Caco-2 (cell line): ENCODE measurements around the gene GIMAP1. TPM values are rescaled to one million over a fixed set of nuclear protein-coding genes. Genes with fewer than 3 reads are reported as not detected.
"Not testable (repeated sequence)": the region's sequence is repeated elsewhere in the genome, so short reads cannot be mapped to it uniquely, and the experiment has no call there.

ENCODE experiments used
- BruUV-seq: library from RNA; stranded (reverse); fragments of 400-500 nt; replicated peaks from 2 replicates; lab custom pipeline; 2021; lab: Mats Ljungman, UMichigan
- CTCF ChIA-PET: fragments of 300-600 bp; sonication (Branson Sonifier 250); formaldehyde crosslinking; loops from one replicate; lab custom pipeline; 2022; ENCODE audit warnings: antibody characterized with exemption; lab: Charles Lee
- POLR2A ChIA-PET: fragments of 300-600 bp; sonication (Branson Sonifier 250); formaldehyde crosslinking; loops from one replicate; lab custom pipeline; 2022; ENCODE audit warnings: antibody characterized with exemption; lab: Charles Lee
- DNase-seq, 2 experiments: peaks; one replicate each; pipeline versions ENCODE4 v3.0.0 to v3.0.0-alpha.2; 2020 to 2022
- H3K27me3 ChIP-seq: replicated peaks from 2 replicates; pipeline ENCODE4 v1.6.0; 2011; ENCODE audit warnings: low read length; ENCODE audit not compliant: control insufficient read depth, insufficient read depth
- H3K36me3 ChIP-seq: 2 replicates; pipeline ENCODE4 v1.5.1; 2011; ENCODE audit warnings: low read length; ENCODE audit not compliant: control insufficient read depth, insufficient read depth
- H3K4me1 ChIP-seq: fragments of 250-450 bp; sonication (Bioruptor Pico); 2 replicates; pipeline ENCODE4 v1.5.1; 2020; ENCODE audit warnings: mild to moderate bottlenecking
- H3K4me3 ChIP-seq: 2 replicates; pipeline ENCODE4 v1.5.1; 2011; ENCODE audit warnings: low read depth, mild to moderate bottlenecking, control low read depth, low read length
- H3K9me3 ChIP-seq: fragments of 250-450 bp; sonication (Bioruptor Pico); 2 replicates; pipeline ENCODE4 v1.5.1; 2020; ENCODE audit warnings: mild to moderate bottlenecking, moderate library complexity
- H3K27ac Mint-ChIP-seq: one replicate; pipeline ENCODE4 v1.8.0; 2022; ENCODE audit warnings: mixed read lengths; ENCODE audit not compliant: unreplicated experiment
- H3K27me3 Mint-ChIP-seq: one replicate; pipeline ENCODE4 v1.8.0; 2022; ENCODE audit warnings: mixed read lengths; ENCODE audit not compliant: insufficient read depth, unreplicated experiment
- H3K36me3 Mint-ChIP-seq: one replicate; pipeline ENCODE4 v1.8.0; 2022; ENCODE audit warnings: mild to moderate bottlenecking, mixed read lengths; ENCODE audit not compliant: insufficient read depth, unreplicated experiment
- H3K4me1 Mint-ChIP-seq: one replicate; pipeline ENCODE4 v1.8.0; 2022; ENCODE audit warnings: low read depth, mixed read lengths; ENCODE audit not compliant: unreplicated experiment
- H3K4me3 Mint-ChIP-seq: one replicate; pipeline ENCODE4 v1.8.0; 2022; ENCODE audit warnings: mild to moderate bottlenecking, moderate library complexity, mixed read lengths; ENCODE audit not compliant: unreplicated experiment
- H3K9me3 Mint-ChIP-seq: one replicate; pipeline ENCODE4 v1.8.0; 2022; ENCODE audit warnings: mixed read lengths; ENCODE audit not compliant: unreplicated experiment
- CTCF ChIP-seq, 2 experiments: fragments of 200-600 bp in 1 of 2; IDR thresholded peaks; 1 replicate in 1 of 2; 2 replicates in 1 of 2; pipeline versions ENCODE4 v1.5.1 to v1.8.0; 2011 to 2022; ENCODE audit warnings: antibody characterized with exemption in 1 of 2, control low read depth in 1 of 2, inconsistent platforms in 1 of 2, low read depth in 1 of 2, low read length in 1 of 2, mild to moderate bottlenecking in 1 of 2, moderate library complexity in 1 of 2; ENCODE audit not compliant: insufficient read depth in 1 of 2, severe bottlenecking in 1 of 2, unreplicated experiment in 1 of 2
- intact Hi-C: fragments of 100-400 bp; cut with micrococcal nuclease; formaldehyde crosslinking; loops from one replicate; pipeline ENCODE4 v1.10.0; 2022; ENCODE audit not compliant: unreplicated experiment
- total RNA-seq: library from RNA; stranded (reverse); gene quantifications from 2 replicates; pipeline ENCODE4 v1.2.3, GENCODE V29; 2022

Gene GIMAP1
- total RNA-seq, 1 experiment from 2014 or later, result not detected

GRCh38 chr7:150675714-150676113, 40.7 kb upstream of the GIMAP1 start:
- H3K9me3 ChIP-seq, result no peaks in the 10 kb centered on the region
- no peak for DNase-seq
- no peaks in the 10 kb centered on the region for H3K36me3 Mint-ChIP-seq
- no peaks in the 10 kb centered on the region for H3K36me3 ChIP-seq
- TF ChIP-seq CTCF (IDR thresholded peaks at IDR 0.05; ENCODE audit: insufficient read depth in 1 of 2, low read depth in 1 of 2, low read length in 1 of 2, severe bottlenecking in 1 of 2, unreplicated experiment in 1 of 2), result no peak
- POLR2A ChIA-PET, result no interaction called here
- no peak overlapping the region for H3K4me3 Mint-ChIP-seq
- no TSS peak for BruUV-seq
- H3K4me3 ChIP-seq, result no peak overlapping the region
- H3K4me1 ChIP-seq, result no peaks in the 10 kb centered on the region
- H3K27me3 ChIP-seq, result no peaks in the 10 kb centered on the region
- intact Hi-C loops, result no loop called here
- H3K27me3 Mint-ChIP-seq, result peaks cover 5% of the 10 kb centered on the region
- H3K27ac Mint-ChIP-seq, result no peak overlapping the region
- no peaks in the 10 kb centered on the region for H3K4me1 Mint-ChIP-seq
- H3K9me3 Mint-ChIP-seq, result peaks cover 9% of the 10 kb centered on the region
- CTCF ChIA-PET, result no interaction called here

GRCh38 chr7:150676276-150676675, 40.1 kb upstream of the GIMAP1 start:
- H3K27ac Mint-ChIP-seq, intact Hi-C loops, H3K4me1 Mint-ChIP-seq, H3K27me3 Mint-ChIP-seq, H3K36me3 Mint-ChIP-seq, DNase-seq, H3K9me3 Mint-ChIP-seq, POLR2A ChIA-PET, H3K9me3 ChIP-seq, H3K4me3 Mint-ChIP-seq, H3K4me1 ChIP-seq, BruUV-seq, CTCF ChIA-PET, H3K4me3 ChIP-seq, H3K27me3 ChIP-seq, H3K36me3 ChIP-seq: not testable (repeated sequence)

- H3K9me3 ChIP-seq, H3K36me3 Mint-ChIP-seq, POLR2A ChIA-PET, H3K36me3 ChIP-seq, H3K27ac Mint-ChIP-seq, H3K4me3 ChIP-seq, H3K4me1 ChIP-seq, intact Hi-C loops, H3K27me3 Mint-ChIP-seq, BruUV-seq, CTCF ChIA-PET, H3K9me3 Mint-ChIP-seq, H3K27me3 ChIP-seq, DNase-seq, H3K4me3 Mint-ChIP-seq, H3K4me1 Mint-ChIP-seq: not testable (repeated sequence)
Observed at GRCh38 chr7:150676854-150677253, 39.6 kb upstream of the GIMAP1 start.

- H3K27me3 ChIP-seq, H3K36me3 ChIP-seq, intact Hi-C loops, POLR2A ChIA-PET, H3K27ac Mint-ChIP-seq, H3K4me3 ChIP-seq, H3K9me3 Mint-ChIP-seq, CTCF ChIA-PET, H3K4me1 ChIP-seq, H3K9me3 ChIP-seq, BruUV-seq, DNase-seq, H3K27me3 Mint-ChIP-seq, H3K4me1 Mint-ChIP-seq, H3K4me3 Mint-ChIP-seq, H3K36me3 Mint-ChIP-seq: not testable (repeated sequence)
Observed at GRCh38 chr7:150678601-150679000, 37.8 kb upstream of the GIMAP1 start.

GRCh38 chr7:150680364-150680763, 36.0 kb upstream of the GIMAP1 start:
- H3K9me3 Mint-ChIP-seq, result not testable (repeated sequence)

More at GRCh38 chr7:150680364-150680763, 36.0 kb upstream of the GIMAP1 start:
- H3K9me3 ChIP-seq, H3K36me3 Mint-ChIP-seq, DNase-seq, H3K4me1 ChIP-seq, H3K4me1 Mint-ChIP-seq, H3K27ac Mint-ChIP-seq, CTCF ChIA-PET, intact Hi-C loops, H3K36me3 ChIP-seq, BruUV-seq, H3K27me3 Mint-ChIP-seq, H3K4me3 ChIP-seq, H3K4me3 Mint-ChIP-seq, H3K27me3 ChIP-seq, POLR2A ChIA-PET: not testable (repeated sequence)
